Muscle of leg (tissue), 11 donors: ENCODE measurements around the gene CTNNA1. TPM values are rescaled to one million over a fixed set of nuclear protein-coding genes. Genes with fewer than 3 reads are reported as not detected.

Experiments used
- DNase-seq: peaks from one replicate; pipeline ENCODE4 v3.0.0; 2013
- H3K27ac ChIP-seq: one replicate; pipeline ENCODE4 v1.5.1; 2013; ENCODE audit warnings: mild to moderate bottlenecking, low read length, control low read depth
- H3K27me3 ChIP-seq: one replicate; pipeline ENCODE4 v1.6.1; 2013; ENCODE audit warnings: low read length; ENCODE audit not compliant: control insufficient read depth, insufficient read depth
- H3K36me3 ChIP-seq: one replicate; pipeline ENCODE4 v1.6.1; 2013; ENCODE audit warnings: low read length; ENCODE audit not compliant: control insufficient read depth, insufficient read depth
- H3K4me1 ChIP-seq: one replicate; pipeline ENCODE4 v1.6.1; 2013; ENCODE audit warnings: low read length; ENCODE audit not compliant: control insufficient read depth, insufficient read depth
- H3K4me3 ChIP-seq: one replicate; pipeline ENCODE4 v1.5.1; 2013; ENCODE audit warnings: low read length, control low read depth
- H3K9me3 ChIP-seq: replicated peaks from 2 replicates; pipeline ENCODE4 v1.6.1; 2013; ENCODE audit warnings: low read depth, low read length; ENCODE audit not compliant: control insufficient read depth
- WGBS: methylation state at CpG from one replicate; pipeline ENCODE4 v1.1.5; 2013; ENCODE audit warnings: missing lambda C conversion rate; ENCODE audit not compliant: insufficient coverage; 5-methylcytosine and 5-hydroxymethylcytosine counted together
- polyA plus RNA-seq, 8 donors: library from polyadenylated mRNA; unstranded; fragments of 120-200 nt; gene quantifications; one replicate each; pipeline versions ENCODE4 v1.2.1 to v1.2.3, GENCODE V29; 2013; ENCODE audit warnings: inconsistent platforms in 1 of 8, low replicate concordance in 1 of 8; ENCODE audit not compliant: insufficient read length in 8 of 8, insufficient read depth in 1 of 8
- total RNA-seq: library from RNA; stranded (reverse); fragments of 120-200 nt; gene quantifications from one replicate; pipeline ENCODE4 v1.2.4, GENCODE V29; 2013

Gene CTNNA1
- total and polyA plus RNA-seq, 9 donors, result 247 to 344 (median 297) TPM

DNA sequence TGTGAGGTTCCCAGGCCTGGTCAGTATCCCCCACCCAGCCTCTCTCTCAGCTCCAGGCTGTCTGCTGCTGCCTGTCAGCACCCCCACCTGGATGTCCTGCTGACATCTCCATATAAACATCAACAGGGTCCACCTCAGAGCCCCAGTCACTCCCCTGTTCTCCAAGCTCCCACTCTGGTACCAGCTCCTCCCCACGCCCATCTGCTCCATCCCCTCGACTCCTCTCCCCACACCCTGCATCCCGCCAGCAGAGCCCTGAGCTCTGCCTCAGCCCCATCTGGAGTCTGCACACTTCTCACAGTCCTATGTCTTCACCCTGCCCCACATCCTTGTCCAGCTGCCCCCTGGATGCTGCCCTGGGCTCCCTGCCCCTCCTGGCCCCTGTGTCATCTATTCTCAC is 189.6 kb downstream of the CTNNA1 start:
- Histone ChIP-seq H3K27me3 (no peaks in the 10 kb centered on the region), H3K9me3 (no peaks in the 10 kb centered on the region), H3K27ac (no peak overlapping the region), H3K36me3 (peaks cover 39% of the 10 kb centered on the region), H3K4me3 (no peak overlapping the region), H3K4me1 (peaks cover 26% of the 10 kb centered on the region)
- WGBS, result 67% methylated on average over 3 of the region's 3 CpGs
- DNase-seq, result no peak

- Histone ChIP-seq H3K4me1 (peaks cover 31% of the 10 kb centered on the region), H3K9me3 (no peaks in the 10 kb centered on the region), H3K27ac (no peak overlapping the region), H3K36me3 (peaks cover 42% of the 10 kb centered on the region), H3K27me3 (no peaks in the 10 kb centered on the region), H3K4me3 (no peak overlapping the region)
- WGBS, result 83% methylated on average over 6 of the region's 6 CpGs
- no peak for DNase-seq
Observed at GRCh38 chr5:138943599-138944173, 190.5 kb downstream of the CTNNA1 start.

DNA sequence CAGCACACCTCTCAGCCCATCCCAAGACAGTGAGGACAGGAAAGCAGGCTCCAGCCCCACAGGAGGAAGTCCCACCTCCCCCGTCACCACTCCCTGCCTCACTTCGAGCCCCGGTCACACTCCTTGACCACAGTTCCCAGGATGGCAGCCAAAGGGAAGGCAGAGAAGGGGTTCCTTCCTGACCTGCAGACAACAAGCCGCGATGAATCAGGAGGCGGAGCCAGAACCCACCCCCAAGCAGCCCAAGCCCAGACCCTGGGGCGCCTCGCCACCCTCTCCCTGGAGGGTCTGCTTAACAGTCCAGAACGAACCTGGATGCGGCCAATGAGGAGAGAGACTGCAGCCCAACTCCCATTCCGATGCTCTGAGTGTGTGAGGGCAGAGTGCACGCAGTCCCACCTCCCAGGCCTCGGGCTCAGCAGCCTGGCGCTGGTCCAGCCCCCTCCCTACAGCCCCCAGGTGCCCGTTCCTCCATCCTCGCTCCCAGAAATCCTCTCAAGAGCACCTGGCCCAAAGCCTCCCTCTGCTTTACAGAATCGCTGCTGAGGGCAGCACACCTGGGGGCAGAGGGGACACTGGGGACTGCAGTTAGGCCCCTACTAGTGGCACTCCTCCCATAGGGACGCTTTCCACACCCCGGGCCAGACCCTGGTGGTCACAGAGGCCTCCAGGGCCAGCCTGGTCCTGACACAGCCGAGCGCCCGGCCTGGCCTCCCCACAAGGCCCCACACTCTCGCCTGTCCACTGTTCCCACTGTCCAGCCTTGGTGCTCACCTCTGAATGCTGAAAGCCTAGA is 191.5 kb downstream of the CTNNA1 start:
- H3K9me3 ChIP-seq, result no peaks in the 10 kb centered on the region

DNA sequence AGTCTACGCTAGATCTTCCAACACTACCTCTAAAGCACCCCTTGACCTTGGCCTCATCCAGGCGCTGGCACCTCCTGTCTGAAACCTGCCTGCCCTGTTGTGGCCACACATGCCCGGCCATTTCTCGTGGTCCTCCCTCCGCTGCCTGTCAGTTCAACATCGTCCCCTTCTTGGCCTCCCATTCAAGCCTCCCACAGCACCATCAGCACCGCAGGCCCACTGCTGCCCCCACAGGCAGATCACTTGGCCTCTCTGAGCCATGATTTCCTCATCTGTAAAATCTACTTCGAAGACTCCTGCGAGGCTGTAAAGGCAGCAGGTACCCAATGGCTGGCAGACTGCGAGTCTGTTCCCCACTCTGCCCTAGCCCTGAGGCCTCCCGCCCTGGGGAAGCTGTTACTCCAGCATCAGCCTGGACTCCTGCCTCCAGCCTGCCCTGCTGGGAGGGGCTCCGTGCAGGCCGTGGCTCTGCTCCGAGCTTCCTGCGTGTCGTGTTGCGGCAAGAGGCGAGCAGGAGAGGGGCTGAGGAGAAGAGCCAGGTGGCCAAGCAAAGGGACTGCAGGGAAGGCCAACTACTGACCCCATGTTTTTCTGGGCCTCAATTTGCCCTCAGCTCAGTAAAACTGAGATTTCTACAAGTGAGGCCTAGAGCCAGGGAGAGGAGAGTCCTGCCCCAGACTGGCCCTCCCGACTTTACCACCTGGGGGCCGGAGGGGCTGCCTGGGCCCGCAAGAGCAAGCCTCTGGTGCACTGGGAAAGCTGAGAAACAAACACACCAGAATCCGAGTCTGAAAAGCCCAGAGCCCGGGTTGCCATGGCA is 192.4 kb downstream of the CTNNA1 start:
- Histone ChIP-seq H3K27ac (peak overlapping the region; percentile 29), H3K4me1 (peaks cover 49% of the 10 kb centered on the region), H3K36me3 (peaks cover 40% of the 10 kb centered on the region), H3K4me3 (no peak overlapping the region), H3K9me3 (no peaks in the 10 kb centered on the region), H3K27me3 (no peaks in the 10 kb centered on the region)
- WGBS, result 62% methylated on average over 23 of the region's 23 CpGs
- DNase-seq, result peak; percentile 41

More for the DNA sequence above, 191.5 kb downstream of the CTNNA1 start:
- Histone ChIP-seq H3K27ac (no peak overlapping the region), H3K4me1 (peaks cover 40% of the 10 kb centered on the region), H3K4me3 (no peak overlapping the region), H3K36me3 (peaks cover 40% of the 10 kb centered on the region), H3K27me3 (no peaks in the 10 kb centered on the region)
- DNase-seq, result no peak
- 80% methylated on average over 23 of the region's 23 CpGs for WGBS

- H3K36me3 ChIP-seq, result peaks cover 42% of the 10 kb centered on the region
- no peak overlapping the region for H3K4me3 ChIP-seq
- H3K9me3 ChIP-seq, result no peaks in the 10 kb centered on the region
- H3K4me1 ChIP-seq, result peaks cover 55% of the 10 kb centered on the region
- H3K27ac ChIP-seq, result peak overlapping the region; percentile 29
- 63% methylated on average over 6 of the region's 8 CpGs for WGBS
- no peak for DNase-seq
- H3K27me3 ChIP-seq, result no peaks in the 10 kb centered on the region
Observed at GRCh38 chr5:138946241-138946623, 193.0 kb downstream of the CTNNA1 start.

GRCh38 chr5:138946831-138947560 is 193.8 kb downstream of the CTNNA1 start:
- Histone ChIP-seq H3K9me3 (no peaks in the 10 kb centered on the region), H3K27me3 (no peaks in the 10 kb centered on the region), H3K4me1 (peaks cover 60% of the 10 kb centered on the region), H3K4me3 (no peak overlapping the region), H3K36me3 (peaks cover 41% of the 10 kb centered on the region), H3K27ac (no peak overlapping the region)
- WGBS, result 93% methylated on average over 16 of the region's 20 CpGs
- no peak for DNase-seq

DNA sequence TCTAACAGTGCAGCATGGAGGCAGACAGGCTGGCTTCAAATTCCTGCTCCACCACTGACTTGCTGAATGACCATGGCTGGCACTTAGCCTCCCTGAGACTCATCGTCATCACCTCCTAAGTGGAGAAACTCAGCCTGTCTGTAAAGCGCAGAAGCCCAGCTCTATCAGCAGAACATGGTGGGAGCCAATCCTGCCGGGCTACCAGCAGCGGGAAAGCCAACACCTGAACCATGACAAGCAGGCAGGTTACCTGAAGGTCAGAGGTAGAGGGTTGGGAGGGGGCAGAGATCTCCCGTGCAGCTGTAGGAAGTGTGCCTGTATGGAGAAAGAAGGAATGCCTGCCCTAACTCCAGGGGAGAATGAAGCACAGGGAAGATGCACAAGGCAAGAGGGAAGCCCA is 194.6 kb downstream of the CTNNA1 start:
- Histone ChIP-seq H3K4me3 (no peak overlapping the region), H3K27ac (no peak overlapping the region), H3K27me3 (no peaks in the 10 kb centered on the region), H3K36me3 (peaks cover 38% of the 10 kb centered on the region), H3K4me1 (peaks cover 64% of the 10 kb centered on the region), H3K9me3 (no peaks in the 10 kb centered on the region)
- DNase-seq, result no peak
- 83% methylated on average over 5 of the region's 5 CpGs for WGBS

GRCh38 chr5:138948471-138949222 is 195.4 kb downstream of the CTNNA1 start:
- Histone ChIP-seq H3K36me3 (peaks cover 33% of the 10 kb centered on the region), H3K27ac (no peak overlapping the region), H3K27me3 (no peaks in the 10 kb centered on the region), H3K4me1 (peaks cover 69% of the 10 kb centered on the region), H3K9me3 (no peaks in the 10 kb centered on the region), H3K4me3 (no peak overlapping the region)
- DNase-seq, result peak; percentile 69
- 42% methylated on average over 20 of the region's 23 CpGs for WGBS

GRCh38 chr5:138949223-138949574 is 196.0 kb downstream of the CTNNA1 start:
- Histone ChIP-seq H3K27ac (no peak overlapping the region), H3K9me3 (no peaks in the 10 kb centered on the region), H3K27me3 (no peaks in the 10 kb centered on the region), H3K4me3 (no peak overlapping the region), H3K36me3 (peaks cover 33% of the 10 kb centered on the region), H3K4me1 (peaks cover 71% of the 10 kb centered on the region)
- no peak for DNase-seq
- WGBS, result 78% methylated on average over 3 of the region's 4 CpGs
